Measurements from ENCODE around the gene TMEM126B.
"Not testable (repeated sequence)": the region's sequence is repeated elsewhere in the genome, so short reads cannot be mapped to it uniquely, and the experiment has no call there.

Gene TMEM126B

DNA sequence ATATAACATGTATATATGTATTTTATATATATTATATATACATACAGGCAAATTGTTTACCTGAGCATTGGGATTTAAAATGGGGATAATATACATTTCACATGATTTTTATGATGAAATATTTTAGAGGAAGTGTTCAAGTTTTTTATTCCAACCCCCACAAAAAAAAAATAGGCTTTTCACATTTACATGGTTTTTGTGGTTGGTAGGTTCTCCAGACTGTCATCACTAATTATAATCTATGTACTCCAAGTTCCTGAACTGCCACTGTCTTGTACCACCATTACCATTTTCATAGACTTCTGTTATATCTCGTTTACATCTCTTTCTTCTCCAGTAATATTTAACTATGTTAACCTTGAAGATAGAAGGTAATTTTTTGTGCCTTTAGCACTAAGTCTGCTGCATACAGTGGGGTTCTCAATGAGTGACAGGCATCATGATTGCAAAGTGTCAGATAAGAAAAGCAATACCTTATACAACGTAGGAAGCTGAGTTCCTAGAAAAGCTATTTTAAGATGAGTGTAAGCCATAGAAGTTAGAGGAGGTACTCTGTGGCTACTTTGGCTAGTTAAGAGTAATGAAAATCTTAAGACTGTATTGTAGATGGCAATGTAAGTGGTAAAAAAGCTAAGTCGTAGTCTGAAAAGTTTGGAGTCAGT, 24.5 kb downstream of the TMEM126B start:
- no peak overlapping the region for H3K9ac ChIP-seq (ENCODE audit: low read depth, low read length)
- no peak overlapping the region for H3K4me3 ChIP-seq (ENCODE audit: low read depth, low read length)
- H3K9me3 ChIP-seq (ENCODE audit: control insufficient read depth, insufficient read depth, low read length), result no peaks in the 10 kb centered on the region
- H3K36me3 ChIP-seq (ENCODE audit: control insufficient read depth, insufficient read depth, low read length), result peaks cover 5% of the 10 kb centered on the region
- H3K27me3 ChIP-seq (ENCODE audit: control insufficient read depth, insufficient read depth, low read length), result no peaks in the 10 kb centered on the region
- no peaks in the 10 kb centered on the region for H3K4me1 ChIP-seq (ENCODE audit: control insufficient read depth, insufficient read depth, low read length)

DNA sequence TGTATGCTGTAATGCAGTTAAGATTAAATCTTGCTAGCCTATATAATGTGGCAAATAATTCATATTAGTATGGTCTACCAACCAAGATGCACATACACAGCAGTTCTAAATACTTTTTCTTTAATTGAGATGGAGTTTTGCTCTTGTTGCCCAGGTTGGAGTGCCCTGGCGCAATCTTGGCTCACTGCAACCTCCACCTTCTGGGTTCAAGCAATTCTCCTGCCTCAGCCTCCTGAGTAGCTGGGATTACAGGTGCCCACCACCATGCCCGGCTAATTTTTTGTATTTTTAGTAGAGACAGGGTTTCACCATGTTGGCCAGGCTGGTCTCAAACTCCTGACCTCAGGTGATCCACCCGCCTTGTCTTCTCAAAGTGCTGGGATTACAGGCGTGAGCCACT, 25.9 kb downstream of the TMEM126B start:
- H3K27me3 ChIP-seq (ENCODE audit: control insufficient read depth, insufficient read depth, low read length); H3K36me3 ChIP-seq (ENCODE audit: control insufficient read depth, insufficient read depth, low read length); H3K4me1 ChIP-seq (ENCODE audit: control insufficient read depth, insufficient read depth, low read length); H3K9ac ChIP-seq (ENCODE audit: low read depth, low read length); H3K9me3 ChIP-seq (ENCODE audit: control insufficient read depth, insufficient read depth, low read length); H3K4me3 ChIP-seq (ENCODE audit: low read depth, low read length): not testable (repeated sequence)

DNA sequence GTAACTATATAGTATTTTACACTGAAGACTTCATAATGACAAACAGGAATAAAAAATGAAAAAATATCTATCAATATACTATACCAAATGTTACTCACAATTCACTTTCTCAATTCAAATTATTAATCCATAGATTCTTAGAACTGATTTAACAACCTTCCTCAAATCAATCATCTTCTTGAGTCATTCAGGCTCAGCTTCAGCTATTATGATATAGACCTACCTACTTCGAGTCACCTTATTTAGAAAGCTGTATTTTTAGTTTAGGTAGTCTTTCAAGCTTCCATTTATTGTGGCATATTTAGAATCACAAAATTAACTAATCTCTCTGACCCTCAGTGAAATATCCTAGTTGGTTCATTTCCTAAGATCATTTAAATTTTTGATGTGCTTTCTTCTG, 28.4 kb downstream of the TMEM126B start:
- H3K27me3 ChIP-seq (ENCODE audit: control insufficient read depth, insufficient read depth, low read length), result no peaks in the 10 kb centered on the region
- no peak overlapping the region for H3K4me3 ChIP-seq (ENCODE audit: low read depth, low read length)
- H3K36me3 ChIP-seq (ENCODE audit: control insufficient read depth, insufficient read depth, low read length), result peaks cover 5% of the 10 kb centered on the region
- no peaks in the 10 kb centered on the region for H3K9me3 ChIP-seq (ENCODE audit: control insufficient read depth, insufficient read depth, low read length)
- no peak overlapping the region for H3K9ac ChIP-seq (ENCODE audit: low read depth, low read length)
- H3K4me1 ChIP-seq (ENCODE audit: control insufficient read depth, insufficient read depth, low read length), result no peaks in the 10 kb centered on the region

DNA sequence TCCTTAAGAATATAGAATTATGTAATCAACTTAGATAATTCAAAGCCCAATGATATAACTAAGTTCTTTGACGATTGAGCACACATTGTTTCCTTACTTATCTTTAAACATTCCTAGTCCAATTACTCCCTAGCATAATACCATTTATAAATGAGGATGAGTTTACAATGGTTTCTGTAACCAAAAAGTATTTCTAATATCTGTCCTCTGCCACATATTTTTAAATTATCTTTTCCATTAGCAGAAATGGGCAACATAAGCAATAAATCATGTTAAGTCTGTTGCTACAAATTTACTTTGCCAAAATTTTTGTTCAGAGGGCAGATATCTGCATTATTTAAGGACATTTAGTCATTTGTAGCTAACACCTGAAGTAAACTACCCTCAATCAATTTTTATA, 29.8 kb downstream of the TMEM126B start:
- Histone ChIP-seq H3K4me3 (ENCODE audit: low read depth, low read length) (no peak overlapping the region), H3K36me3 (ENCODE audit: control insufficient read depth, insufficient read depth, low read length) (peaks cover 5% of the 10 kb centered on the region), H3K9me3 (ENCODE audit: control insufficient read depth, insufficient read depth, low read length) (no peaks in the 10 kb centered on the region), H3K9ac (ENCODE audit: low read depth, low read length) (no peak overlapping the region), H3K27me3 (ENCODE audit: control insufficient read depth, insufficient read depth, low read length) (no peaks in the 10 kb centered on the region), H3K4me1 (ENCODE audit: control insufficient read depth, insufficient read depth, low read length) (no peaks in the 10 kb centered on the region)

DNA sequence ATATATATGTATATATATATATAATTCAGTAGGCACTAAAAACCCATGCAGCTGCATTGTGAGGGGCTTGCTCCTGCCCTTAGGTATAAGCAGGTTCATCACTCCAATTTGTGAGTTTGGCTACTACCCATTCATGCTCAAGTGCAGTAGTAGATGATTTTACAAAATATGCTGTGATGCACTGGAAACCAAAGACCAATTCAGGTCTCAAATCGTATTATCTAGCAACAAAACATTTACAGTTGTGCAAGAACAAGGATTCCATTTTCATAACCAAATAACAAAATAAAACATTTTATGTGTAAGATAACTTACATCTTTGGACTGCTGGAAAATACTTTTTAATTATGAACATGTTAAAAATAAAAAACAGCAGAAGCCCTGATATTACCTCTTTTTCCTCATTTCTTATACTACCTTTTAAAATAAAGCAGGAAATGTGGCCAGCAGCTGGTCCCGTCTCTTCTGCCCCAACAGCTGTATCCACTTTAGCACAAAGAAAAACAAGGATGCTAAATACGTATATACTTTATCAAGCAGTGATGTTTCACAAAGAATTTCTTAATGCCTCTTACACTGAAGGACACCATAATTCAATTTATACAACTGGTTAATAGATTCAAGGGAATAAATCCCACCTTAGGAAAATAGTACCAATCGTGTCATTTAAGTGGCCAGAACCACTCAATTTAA, 33.7 kb downstream of the TMEM126B start:
- Histone ChIP-seq H3K9me3 (ENCODE audit: control insufficient read depth, insufficient read depth, low read length) (no peaks in the 10 kb centered on the region), H3K4me1 (ENCODE audit: control insufficient read depth, insufficient read depth, low read length) (peaks cover 2% of the 10 kb centered on the region), H3K27me3 (ENCODE audit: control insufficient read depth, insufficient read depth, low read length) (no peaks in the 10 kb centered on the region), H3K36me3 (ENCODE audit: control insufficient read depth, insufficient read depth, low read length) (no peaks in the 10 kb centered on the region), H3K4me3 (ENCODE audit: low read depth, low read length) (peak overlapping the region; percentile 95), H3K9ac (ENCODE audit: low read depth, low read length) (no peak overlapping the region)

DNA sequence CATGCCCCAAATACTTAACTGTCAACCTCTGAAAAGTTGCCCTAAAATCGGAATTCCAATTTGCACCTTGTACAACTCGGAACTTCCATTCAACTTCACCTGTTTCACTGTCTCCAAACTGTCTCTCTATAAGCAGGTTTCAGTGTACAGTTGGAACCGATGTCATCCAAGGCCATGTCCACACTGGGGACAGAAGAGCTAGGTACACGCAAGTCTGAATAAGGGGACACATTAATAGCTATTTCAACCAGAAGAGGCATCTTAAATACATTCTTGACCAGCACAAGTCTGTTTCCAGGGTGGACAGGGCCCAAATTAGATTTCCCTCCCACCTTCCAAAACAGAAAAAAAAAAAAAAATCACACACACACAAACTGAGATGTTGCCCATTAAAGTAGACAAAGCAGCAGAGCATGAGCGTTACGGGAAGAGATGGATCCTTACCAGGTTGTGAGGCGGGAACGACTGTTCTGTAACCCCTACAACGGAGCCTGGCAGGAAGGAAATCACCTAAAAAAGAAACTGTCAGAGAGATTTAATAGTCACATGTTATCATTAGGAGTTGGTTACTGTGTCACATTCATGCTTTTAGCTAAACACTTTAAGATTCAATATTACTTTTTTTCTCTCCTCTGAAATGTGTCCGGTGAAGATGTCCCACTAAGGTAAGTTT, 34.8 kb downstream of the TMEM126B start:
- Histone ChIP-seq H3K4me1 (ENCODE audit: control insufficient read depth, insufficient read depth, low read length) (peaks cover 2% of the 10 kb centered on the region), H3K27me3 (ENCODE audit: control insufficient read depth, insufficient read depth, low read length) (no peaks in the 10 kb centered on the region), H3K9ac (ENCODE audit: low read depth, low read length) (peak overlapping the region; percentile 96), H3K9me3 (ENCODE audit: control insufficient read depth, insufficient read depth, low read length) (no peaks in the 10 kb centered on the region), H3K36me3 (ENCODE audit: control insufficient read depth, insufficient read depth, low read length) (no peaks in the 10 kb centered on the region), H3K4me3 (ENCODE audit: low read depth, low read length) (peak overlapping the region; percentile 95)

DNA sequence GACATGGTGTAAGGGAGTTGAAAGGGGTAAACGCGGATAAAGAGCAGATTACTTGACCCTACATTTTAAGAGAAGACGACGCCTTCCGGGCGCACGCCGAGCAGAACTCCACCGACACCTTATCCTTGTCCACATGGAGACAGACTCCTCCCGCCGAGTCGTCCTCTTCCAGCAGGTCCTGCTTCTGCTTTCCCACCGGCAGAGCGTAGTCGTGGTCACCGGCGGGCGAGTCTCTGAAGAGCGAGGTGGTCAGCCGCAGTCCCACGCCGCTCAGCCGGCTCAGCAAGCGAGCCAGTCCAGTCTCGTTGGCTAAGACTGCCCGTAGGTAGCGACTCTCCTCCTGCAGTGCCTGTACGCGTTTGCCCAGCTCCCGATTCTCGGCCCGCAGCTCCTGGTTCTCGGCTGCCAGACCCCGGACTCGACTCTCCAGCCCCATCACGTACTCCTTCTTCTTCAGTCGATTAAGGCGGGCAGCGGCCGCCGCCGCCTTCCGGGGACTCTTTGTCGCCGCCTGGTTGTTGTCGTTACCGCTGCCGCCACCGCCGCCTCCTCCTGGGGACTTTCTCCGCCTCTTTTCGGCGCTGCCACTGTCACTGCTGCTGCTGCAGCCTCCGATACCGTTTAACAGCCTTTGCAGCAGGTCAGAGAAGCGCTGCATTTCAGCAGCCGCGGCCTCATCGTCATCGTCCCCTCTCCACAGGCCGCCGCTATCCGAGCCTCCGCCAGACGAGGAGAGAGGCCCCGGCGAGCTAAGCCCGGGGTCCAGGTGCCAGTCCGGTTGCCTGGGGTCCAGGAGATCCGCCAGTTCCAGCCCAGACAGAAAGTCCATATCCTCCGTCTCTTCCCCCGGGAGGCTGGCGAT, 35.6 kb downstream of the TMEM126B start:
- Histone ChIP-seq H3K4me1 (ENCODE audit: control insufficient read depth, insufficient read depth, low read length) (peaks cover 2% of the 10 kb centered on the region), H3K9me3 (ENCODE audit: control insufficient read depth, insufficient read depth, low read length) (no peaks in the 10 kb centered on the region), H3K27me3 (ENCODE audit: control insufficient read depth, insufficient read depth, low read length) (no peaks in the 10 kb centered on the region), H3K9ac (ENCODE audit: low read depth, low read length) (peak overlapping the region; percentile 96), H3K36me3 (ENCODE audit: control insufficient read depth, insufficient read depth, low read length) (no peaks in the 10 kb centered on the region), H3K4me3 (ENCODE audit: low read depth, low read length) (peak overlapping the region; percentile 95)

DNA sequence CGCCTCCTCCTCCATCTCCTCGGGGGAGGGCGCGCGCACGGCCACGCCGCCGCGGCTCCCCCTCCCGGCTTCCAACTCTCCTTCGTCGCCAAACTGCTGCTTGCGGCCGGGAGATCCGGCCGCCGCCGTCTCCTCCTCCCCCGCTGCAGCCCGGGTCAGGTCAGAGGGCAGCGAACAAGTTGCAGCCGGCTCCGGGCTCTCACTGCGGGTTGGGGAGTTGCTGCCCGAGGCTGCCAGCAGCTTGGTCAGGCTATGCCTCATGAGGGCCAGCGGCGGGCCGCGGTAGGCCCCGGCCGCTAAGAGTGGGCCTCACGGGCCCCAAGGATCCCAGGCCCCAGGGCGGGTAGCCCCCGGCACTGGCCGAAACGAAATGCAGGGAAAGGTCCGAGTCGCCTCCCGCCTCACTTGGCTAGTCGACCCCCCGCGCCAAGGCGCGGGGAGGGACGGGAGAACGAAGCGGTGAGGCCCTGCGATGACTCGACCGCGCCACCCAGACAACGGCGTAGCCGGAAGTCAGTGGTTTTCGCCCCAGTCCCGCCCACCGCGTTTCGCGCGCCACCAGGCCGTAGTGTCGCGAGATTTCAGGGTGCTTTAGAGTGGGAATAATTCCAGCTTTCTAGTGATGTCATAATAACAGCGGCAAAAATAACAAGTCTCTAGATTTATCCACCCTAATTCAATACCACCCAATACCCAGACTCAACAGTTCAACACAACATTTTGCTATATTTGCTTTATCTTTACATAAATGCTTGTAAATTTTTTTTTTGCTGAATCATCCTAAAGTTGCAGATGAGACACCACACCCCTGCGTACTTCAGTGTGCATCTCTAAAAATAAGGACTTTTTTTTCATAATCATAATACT, 36.5 kb downstream of the TMEM126B start, which contains the start of gene CREBZF:
Gene CREBZF, minus strand, starts transcription at position 515 of the 867 bp plus-strand sequence. Its CDS starts 254 bp downstream, at position 261.
- Histone ChIP-seq H3K4me3 (ENCODE audit: low read depth, low read length) (peak within 1 kb of the TSS; percentile 95), H3K4me1 (ENCODE audit: control insufficient read depth, insufficient read depth, low read length) (peaks cover 2% of the 10 kb centered on the region), H3K27me3 (ENCODE audit: control insufficient read depth, insufficient read depth, low read length) (no peaks in the 10 kb centered on the region), H3K9ac (ENCODE audit: low read depth, low read length) (peak within 1 kb of the TSS; percentile 96), H3K36me3 (ENCODE audit: control insufficient read depth, insufficient read depth, low read length) (no peaks in the 10 kb centered on the region), H3K9me3 (ENCODE audit: control insufficient read depth, insufficient read depth, low read length) (no peaks in the 10 kb centered on the region)

DNA sequence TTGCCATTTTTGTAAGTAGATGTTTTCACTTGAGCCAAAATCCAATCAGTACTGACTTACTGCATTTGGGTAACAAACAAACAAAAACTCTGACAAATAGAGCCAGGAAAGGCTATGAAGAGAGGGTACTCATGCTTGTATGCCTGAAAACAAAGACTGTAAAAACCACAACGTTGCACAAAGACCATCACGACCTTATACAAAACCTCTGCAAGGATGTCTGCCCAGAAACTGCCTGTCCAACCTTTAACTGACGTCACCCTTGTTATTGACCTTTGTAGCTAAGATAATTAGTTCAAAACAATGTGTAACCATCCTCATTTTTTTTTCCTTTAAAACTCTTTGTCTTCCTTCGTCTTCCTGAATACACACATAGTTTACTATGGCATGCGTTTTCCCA, 37.3 kb downstream of the TMEM126B start:
- no peak overlapping the region for H3K4me3 ChIP-seq (ENCODE audit: low read depth, low read length)
- H3K9me3 ChIP-seq (ENCODE audit: control insufficient read depth, insufficient read depth, low read length), result no peaks in the 10 kb centered on the region
- no peak overlapping the region for H3K9ac ChIP-seq (ENCODE audit: low read depth, low read length)
- peaks cover 2% of the 10 kb centered on the region for H3K4me1 ChIP-seq (ENCODE audit: control insufficient read depth, insufficient read depth, low read length)
- no peaks in the 10 kb centered on the region for H3K27me3 ChIP-seq (ENCODE audit: control insufficient read depth, insufficient read depth, low read length)
- no peaks in the 10 kb centered on the region for H3K36me3 ChIP-seq (ENCODE audit: control insufficient read depth, insufficient read depth, low read length)

DNA sequence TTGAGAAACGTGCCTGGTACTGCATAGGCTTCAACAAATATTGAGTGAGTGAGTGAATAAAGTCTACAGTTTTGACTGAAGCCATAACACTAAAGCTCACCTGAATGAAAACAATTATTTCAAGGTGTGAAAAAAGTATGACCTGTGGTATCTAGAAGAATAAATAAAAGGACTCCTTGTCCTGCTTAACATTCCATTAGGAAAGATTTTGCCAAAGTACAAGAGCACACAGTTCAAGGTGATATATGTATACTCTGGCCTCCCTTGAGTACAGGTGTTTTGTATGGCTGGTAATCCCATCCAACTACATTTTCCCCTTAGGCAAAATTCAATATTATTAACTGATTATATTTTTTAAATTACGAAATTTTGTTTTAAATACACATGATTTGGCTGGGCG, 38.3 kb downstream of the TMEM126B start:
- H3K27me3 ChIP-seq (ENCODE audit: control insufficient read depth, insufficient read depth, low read length), result no peaks in the 10 kb centered on the region

DNA sequence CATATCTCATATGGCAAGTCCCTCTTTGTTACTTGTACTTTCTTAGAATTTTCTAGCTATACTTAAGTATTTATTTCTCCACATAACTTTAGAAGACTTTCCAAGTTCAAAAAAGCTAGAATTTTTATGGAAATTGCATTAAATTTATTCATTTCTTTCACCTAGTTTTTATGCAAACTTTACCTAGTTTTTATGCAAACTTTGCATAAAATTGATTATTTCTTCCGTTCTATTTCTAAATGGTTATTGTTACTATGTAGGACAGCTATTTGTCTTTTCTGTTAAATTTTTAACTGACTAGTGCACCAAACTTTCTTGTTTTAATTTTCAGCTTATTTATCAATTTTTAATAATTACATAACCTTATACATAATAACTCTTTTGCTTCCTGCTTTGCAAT, 39.8 kb downstream of the TMEM126B start:
- Histone ChIP-seq H3K4me1 (ENCODE audit: control insufficient read depth, insufficient read depth, low read length) (peaks cover 2% of the 10 kb centered on the region), H3K4me3 (ENCODE audit: low read depth, low read length) (no peak overlapping the region), H3K9ac (ENCODE audit: low read depth, low read length) (no peak overlapping the region), H3K27me3 (ENCODE audit: control insufficient read depth, insufficient read depth, low read length) (peaks cover 2% of the 10 kb centered on the region), H3K9me3 (ENCODE audit: control insufficient read depth, insufficient read depth, low read length) (peaks cover 7% of the 10 kb centered on the region), H3K36me3 (ENCODE audit: control insufficient read depth, insufficient read depth, low read length) (no peaks in the 10 kb centered on the region)

More for the DNA sequence above, 38.3 kb downstream of the TMEM126B start:
- H3K4me1 ChIP-seq (ENCODE audit: control insufficient read depth, insufficient read depth, low read length), result peaks cover 2% of the 10 kb centered on the region
- H3K9ac ChIP-seq (ENCODE audit: low read depth, low read length), result no peak overlapping the region
- peaks cover 6% of the 10 kb centered on the region for H3K9me3 ChIP-seq (ENCODE audit: control insufficient read depth, insufficient read depth, low read length)
- no peak overlapping the region for H3K4me3 ChIP-seq (ENCODE audit: low read depth, low read length)
- no peaks in the 10 kb centered on the region for H3K36me3 ChIP-seq (ENCODE audit: control insufficient read depth, insufficient read depth, low read length)
